Activated T-cell treated with anti-CD3 and anti-CD28 coated beads for 1 hour (primary cell): ENCODE measurements around the gene CHD9NB.

Experiments used
- DNase-seq: peaks from one replicate; pipeline ENCODE4 v3.0.0-alpha.2; 2020; ENCODE audit warnings: low read depth

Gene CHD9NB

DNA sequence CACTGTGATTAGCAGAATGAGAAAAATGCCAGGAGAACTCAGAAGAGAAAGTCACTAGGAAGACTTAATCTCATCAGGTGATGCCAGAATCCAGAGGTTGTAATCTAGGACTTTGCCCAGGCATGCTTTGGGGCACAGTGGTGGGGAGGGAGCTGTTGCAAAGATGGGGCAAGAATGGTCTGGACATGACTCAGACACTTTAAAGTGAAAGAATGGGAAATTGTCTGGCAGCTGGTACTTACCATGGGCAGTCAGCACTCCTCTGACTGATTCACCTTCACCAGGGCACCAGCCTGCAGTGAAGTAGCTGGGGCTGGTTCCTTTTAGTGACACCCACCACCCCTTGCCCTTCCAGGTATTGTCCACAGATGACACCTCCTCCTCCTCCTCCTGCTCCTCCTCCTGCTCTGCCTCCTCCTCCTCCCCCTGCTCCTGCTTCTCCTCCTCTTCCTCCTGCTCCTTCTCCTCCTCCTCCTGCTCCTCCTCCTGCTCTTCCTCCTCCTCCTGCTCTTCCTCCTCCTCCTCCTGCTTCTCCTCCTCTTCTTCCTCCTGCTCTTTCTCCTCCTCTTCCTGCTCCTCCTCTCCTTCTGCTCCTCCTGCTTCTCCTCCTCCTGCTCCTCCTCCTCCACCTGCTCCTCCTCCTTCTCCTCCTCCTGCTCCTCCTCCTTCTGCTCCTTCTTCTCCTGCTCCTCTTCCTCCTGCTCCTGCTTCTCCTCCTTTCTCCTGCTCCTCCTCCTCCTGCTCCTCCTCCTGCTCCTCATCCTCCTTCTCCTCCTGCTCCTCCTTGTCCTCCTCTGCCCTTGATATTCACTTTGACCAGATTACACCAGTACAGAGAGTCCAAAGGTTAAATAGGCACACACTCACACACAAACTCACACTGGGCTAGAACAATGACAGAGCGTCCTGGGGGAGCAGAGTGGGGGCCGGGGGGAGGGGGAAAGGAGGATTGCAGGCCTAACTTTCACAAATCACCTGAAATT lies at the start of gene CHD9NB:
TSS of gene CHD9NB (minus strand) at position 379 of the 983 bp plus-strand sequence. CDS start 8,739 bp downstream, outside the sequence.
- no peak for DNase-seq

DNA sequence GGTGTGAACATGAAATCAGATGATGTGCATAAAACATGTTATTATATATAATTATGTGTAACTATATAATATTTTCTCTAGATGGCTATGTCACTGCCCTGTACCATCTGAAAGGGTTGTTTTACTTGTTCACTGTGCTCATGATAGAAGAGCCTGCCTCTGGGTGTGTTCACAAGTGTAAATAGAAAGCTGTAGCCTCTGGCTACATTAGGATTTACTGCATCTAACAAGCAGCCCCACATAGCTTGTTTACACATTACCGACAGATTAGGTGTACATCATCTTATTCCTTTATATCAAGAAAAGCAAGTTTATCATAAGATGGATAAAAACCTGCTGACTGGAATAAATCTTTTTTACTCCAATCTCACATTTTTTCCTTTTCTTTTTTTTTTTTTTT lies 48.2 kb upstream of the CHD9NB start:
- no peak for DNase-seq

DNA sequence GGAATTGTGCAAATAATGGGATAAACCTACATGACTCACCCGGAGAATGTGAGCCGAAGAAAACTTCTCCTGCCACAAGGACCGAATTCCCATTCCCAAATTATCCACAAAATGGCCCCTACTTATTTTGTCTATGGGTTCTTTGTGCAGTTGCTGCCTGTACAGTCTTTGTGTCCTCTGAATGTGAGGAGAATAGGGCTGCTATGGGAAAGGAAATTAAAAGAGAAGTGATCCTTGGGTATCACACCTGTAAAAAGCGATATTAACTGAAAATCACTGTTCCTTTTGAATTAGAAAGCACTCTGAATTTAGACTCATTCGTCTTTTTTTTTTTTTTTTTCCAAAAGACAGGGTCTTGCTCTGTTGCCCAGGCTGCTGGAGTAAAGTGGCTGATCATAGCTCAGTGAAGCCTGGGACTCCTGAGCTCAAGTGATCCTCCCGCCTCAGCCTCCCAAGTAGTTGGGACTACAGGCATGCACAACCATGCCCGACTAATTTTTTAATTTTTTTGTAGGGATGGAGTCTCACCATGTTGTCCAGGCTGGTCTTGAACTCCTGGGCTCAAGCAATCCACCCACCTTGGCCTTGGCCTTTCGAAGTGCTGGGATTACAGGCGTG lies 47.5 kb upstream of the CHD9NB start:
- no peak for DNase-seq

DNA sequence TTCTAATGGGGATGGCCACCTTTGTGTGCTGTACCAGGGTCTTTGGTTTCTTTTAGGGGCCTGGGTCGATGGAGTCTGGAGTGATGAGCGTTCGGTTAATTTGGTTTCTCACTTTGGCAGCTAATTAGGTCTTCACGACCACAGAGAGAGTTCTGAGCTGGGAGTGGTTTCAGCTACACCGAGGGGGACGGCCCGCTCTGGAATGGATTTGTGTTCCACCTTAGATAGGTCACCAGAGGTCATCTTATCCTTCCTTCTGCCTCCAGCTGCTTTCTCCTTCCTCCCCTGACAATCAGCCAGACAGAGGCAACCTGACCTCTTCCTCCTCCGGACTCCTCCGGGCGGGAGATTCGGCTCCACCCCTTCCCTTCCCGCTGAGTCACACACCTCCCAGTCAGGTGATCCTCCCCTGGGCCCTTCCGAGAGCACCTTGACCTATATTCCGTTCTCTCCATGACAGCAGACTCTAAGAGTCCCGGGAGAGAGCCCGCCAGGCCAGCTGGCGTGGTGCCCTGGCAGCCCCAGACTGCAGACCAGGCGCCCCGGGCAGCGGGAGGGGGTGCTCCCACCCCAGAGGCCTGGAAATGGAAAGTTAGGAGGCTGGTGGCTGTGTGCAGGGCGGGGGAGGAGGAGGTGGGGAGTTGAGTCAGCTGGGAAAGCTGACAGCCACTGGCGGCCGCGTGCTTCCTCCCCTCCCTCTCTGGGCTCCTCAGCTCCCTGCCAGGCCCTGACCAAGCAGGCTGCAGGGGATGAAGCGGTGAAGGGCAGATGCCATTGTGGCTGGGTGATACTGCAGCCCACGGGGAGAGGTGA lies 46.8 kb upstream of the CHD9NB start:
- peak; percentile 21 for DNase-seq

DNA sequence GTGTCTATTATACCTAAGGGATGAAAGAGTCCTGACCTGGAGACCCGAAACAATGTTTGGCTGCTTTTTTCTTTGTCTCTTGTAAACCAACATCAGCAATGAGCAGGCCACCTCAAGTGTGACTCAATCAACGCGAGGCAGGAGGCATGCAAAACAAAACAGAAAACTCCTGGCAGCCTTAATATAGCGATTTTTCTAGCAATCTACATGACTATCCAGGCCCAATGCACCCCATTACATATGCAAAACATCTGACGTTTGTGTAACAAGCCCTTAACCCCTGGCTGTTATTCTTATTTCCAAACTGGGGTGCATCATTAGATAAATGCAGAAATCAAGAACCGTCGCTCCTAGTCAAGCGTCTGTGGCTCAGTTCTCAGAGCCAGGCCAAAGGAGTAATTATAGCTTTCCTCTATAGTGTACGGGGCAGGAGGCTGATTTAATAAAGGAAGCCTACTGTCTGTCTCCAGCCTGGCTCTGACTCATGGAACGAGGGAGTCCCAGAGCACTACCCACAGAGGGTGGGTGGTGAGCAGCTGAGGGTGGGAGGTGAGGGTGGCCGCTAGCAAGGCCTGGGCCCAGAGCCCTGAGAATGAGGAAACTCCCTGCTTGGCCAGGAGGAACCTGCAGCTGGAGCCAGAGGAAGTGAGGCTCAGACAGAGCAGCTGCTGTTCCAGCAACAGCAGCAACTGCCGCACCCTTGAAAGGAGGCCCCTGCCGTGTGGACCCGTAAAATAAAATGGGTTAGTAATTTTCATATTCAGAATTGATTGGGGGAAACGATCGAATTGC lies 46.0 kb upstream of the CHD9NB start:
- DNase-seq = peak; percentile 4

DNA sequence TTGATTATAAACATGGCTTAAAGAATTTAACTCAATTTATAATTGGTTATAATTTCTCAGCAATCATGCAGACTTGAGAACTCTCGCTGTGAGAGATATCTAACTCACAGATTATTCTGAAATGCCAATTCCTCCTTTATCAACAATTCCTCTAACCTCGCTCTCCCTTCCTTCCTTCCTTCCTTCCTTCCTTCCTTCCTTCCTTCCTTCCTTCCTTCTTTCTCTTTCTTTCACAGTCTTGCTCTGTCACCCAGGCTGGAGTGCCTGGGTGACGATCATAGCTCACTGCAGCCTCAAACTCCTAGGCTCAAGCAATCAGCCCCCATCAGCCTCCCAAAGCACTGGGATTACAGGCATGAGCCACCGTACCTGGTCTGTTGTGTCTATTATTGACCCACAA lies 44.5 kb upstream of the CHD9NB start:
- DNase-seq = no peak

DNA sequence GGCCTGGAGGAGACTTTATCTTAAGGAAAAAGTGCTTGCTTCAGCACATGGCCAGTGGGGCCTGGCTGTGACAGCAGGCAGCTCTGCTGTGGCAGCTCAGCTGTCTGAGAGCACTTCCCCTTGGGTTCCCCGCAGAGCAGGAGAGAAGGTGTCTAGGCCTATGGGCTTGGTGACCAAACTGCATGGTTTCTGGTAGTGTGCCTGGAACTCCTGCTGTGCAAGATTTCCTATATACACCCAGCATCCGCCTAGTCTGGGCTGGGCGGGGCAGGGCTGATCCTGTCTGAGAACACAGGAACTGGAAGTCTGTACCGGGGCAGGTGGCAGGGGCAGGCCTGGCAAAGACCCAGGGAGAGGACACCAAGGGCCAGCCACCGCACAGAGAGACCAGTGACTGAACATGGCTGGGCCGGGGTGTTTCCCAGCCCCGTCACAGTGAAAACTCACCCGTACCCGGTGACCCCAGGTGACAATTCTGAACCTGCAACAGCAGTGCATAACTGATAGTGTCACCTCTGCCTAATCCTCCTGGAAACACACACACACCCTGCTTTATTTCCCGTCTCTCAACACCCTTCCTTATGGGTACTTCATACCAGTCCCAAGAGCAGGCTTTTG lies 41.4 kb upstream of the CHD9NB start:
- DNase-seq = no peak

DNA sequence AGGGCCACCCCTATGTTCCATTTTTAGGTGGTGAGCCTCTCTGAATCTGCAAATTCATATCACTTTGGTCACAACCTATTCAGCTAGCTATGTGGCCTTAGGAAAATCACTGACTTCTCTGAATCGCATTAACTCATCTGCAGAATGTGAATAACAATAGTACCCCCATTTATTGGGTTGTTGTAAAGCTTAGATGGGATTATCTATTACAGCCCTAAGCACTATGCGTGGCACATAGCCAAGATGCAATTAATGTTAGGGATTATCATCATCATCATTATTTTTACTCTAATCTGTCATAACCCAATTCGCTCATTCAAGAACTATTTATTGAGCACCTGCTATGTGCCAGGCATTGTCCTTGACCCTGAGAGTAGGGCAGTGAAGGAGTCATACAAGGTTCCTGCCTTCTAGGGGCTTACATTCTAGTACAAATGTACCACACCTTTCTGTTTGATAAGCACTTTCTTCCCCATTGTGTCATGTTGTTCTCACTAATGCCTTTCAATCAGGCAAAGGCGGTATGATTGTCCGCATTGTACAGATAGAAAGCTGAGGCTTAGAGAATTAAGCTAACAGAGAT lies 40.6 kb upstream of the CHD9NB start:
- DNase-seq = no peak

DNA sequence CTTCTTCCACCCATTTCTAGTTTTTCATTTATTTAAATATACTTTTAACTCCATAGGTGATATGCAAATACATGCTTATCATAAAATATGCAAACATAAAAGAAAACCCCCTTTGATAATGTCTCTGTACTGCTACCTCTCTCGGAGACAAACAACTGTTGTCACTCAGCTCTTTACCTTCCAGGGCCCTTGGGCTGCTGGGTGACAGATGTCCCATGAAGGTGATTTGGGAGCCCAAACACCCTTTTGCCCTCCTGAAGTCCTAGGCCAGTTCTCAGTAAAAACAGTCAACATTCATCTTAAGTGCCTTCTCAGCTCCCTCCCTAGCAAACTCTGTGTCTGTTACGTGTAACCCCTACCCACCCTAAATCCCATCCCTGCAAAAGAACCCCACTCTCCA lies 39.6 kb upstream of the CHD9NB start:
- DNase-seq = no peak

DNA sequence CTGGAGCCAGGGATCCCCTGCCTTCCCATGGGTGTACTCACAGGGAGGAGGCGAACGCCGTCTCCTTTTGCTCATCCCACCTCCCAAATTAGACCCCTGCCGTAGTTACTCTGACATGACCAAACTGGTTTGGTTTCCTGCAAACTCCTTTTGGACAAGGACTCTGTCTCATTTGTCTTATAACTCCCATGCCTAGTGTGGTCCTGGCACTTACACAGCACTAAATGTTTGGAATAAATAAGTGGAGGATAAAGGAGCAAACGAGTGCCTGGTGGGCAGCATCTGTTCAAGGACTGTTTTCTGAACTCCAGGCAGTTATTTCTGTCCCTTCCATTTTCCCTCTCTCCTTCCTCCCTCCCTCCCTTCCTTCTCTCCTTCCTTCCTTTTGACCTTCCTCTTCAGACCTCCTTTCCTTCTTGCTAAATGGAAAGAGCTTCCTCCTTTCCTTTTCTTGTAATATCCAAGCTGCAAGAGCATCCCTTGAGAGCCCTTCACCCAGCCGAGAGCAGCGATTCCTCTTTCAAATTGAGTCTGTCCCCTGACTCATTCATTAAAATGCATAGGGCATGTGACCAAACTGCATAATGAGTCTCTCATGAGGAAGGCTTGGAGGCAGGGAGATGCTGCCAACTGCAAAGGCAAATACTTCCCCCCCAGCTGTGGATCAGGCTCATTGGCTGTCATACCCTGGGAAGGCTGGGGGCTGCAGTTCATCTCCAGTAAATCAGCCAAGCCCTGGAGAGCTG lies 38.9 kb upstream of the CHD9NB start:
- DNase-seq = no peak

DNA sequence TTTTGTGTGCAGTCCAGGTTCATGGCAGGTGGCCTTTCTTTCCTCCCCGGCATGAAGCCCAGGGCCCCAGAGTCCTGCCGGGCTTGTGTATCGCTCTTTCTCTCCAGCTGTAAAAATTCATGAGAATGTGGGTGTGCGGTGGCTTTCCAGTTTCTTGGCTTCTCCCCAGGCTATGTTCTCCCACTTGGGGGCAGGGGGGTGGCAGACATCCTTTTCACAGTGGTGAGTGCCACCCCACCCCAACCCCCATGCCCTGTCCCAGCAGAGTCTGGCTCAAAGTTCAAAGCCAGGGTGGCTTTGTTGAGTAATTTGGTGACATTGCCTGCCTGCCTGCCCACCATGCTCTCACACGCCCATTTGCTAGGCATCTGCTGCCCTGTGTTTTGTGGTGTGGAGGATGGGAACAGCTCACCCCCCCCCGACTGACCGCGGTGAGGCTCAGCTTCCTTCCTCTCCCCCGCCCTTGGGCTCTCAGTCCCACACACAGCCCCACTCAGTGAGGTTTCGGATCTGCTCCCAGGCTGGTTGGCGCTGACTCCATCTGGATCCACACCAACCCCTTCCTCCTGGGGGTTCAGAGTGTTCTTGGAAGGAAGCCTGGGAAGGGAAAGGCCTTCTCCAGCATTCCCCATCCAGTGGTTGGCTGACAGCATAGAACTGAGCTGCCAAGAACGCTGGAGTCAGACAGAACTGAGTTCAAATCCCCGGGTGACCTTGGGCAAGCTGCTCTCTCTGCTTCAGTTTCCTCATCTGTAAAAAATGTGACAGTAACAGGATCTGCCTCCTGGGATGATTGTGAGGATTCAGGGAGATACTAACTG lies 38.1 kb upstream of the CHD9NB start:
- no peak for DNase-seq

DNA sequence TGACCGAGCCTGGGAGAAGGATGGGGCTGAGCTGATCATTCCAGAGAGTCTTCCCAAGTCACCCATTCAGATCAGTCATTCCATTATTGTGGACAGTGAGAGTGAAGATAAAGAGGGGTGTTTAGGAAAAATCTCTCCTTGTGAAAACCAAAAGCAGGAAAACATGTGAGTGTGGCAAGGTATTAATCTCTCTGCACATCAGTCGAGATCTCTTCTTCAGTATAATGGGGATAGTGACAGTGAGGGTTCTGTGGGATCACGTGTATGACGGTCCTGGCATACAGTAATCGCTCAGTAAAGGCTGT lies 37.5 kb upstream of the CHD9NB start:
- DNase-seq = no peak

DNA sequence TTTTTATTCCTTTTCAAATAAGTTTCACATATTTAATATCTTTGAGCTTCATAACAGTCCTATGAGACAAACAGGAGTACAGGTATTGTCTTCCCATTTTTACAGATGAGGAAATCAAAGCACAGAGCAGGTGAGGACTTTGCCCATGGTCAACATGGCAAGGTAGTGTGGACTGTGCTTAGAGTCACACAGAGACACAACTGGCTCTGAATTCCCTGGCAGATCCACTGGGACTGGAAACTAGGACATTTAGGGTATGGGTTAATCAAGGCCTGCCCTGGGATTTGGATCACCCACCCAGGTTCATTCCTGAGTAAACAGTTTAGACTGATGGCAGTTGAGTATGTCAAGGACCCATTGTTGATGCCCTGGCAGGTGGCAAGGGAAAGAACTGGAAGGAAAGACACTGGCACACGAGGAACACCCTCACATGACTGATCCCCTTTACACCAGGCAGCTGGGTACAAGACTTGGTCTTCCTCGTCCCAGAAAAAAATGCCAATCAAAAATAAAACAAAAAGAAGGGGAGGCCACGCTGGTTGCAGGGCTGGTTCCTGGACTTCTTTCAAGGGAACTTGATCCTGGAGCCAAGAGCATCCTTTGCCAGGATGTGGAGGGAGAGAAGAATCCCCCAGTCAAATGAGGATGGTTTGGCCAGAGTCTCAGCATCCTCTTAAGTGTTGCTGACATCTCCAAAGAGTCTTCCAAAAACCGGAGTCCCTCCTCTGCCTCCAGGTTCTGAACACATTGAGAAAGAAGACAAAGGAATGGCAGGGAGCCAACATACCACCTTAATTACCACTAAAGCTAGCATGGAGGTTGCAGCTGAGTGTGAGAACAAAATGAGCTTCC lies 37.0 kb upstream of the CHD9NB start:
- DNase-seq = no peak

DNA sequence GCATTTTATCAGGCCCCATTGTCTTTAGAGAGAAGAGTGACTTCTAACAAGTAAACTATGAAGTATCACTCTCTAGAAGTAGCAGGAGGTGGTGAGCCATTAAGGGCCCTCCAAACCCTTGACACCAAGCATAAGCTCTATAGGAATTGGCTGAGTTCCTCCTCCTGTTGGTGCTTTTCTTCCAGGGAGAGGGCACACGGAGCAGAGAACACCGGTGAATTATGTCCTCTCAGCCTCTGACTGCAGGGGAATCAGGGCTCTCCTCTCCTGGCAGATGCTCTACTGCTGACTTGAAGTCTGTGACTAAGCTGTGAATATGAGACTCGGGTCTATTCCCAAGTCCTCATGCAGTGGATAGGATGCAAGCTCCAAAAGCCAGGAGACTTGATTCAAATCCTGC lies 34.4 kb upstream of the CHD9NB start:
- DNase-seq = no peak

DNA sequence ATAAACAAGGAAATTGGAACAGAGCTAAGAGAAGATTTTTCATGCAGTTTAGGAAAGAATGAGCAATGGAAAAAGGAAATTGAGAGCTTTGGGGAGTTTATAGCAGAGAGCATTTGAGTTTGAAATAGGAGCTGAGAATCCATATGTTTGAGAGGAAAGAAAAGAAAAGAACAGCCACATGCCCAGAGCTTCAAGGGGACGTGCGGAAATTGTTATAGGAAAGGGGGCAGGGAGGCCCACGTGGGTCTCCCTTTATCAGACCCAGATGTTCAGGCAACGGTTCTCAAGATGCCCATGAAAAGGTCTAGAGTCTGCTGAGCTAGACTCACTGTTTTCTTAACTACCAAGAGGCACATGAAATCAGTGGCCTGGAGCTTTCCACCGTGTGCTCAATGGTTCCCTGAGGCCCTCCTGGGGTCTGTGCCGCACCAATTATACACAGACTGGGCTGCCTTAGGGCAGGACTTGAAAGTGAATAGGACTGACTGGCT lies 33.3 kb upstream of the CHD9NB start:
- no peak for DNase-seq

DNA sequence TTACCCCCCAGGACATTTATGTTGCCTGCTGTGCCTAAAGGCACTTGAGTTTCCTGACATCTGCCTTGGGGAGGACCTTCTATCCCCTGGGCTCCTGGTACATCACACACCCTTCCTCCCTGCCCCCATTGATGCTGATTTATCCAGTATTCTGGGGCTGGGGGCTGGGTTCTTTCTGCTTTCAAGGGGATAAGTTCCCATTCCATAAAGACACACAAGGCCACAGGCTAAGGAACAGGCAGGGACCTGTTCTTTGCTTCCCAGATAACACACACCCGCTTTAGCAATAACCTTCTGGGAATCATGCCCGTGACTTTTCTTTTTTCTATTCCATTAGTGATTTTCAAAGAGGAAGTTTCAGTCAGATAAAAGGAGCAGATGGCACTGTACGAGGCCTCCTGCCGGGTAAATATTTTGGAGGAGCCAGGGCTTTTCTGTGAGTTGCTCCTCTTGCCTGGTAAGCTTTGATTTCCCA lies 32.7 kb upstream of the CHD9NB start:
- no peak for DNase-seq

DNA sequence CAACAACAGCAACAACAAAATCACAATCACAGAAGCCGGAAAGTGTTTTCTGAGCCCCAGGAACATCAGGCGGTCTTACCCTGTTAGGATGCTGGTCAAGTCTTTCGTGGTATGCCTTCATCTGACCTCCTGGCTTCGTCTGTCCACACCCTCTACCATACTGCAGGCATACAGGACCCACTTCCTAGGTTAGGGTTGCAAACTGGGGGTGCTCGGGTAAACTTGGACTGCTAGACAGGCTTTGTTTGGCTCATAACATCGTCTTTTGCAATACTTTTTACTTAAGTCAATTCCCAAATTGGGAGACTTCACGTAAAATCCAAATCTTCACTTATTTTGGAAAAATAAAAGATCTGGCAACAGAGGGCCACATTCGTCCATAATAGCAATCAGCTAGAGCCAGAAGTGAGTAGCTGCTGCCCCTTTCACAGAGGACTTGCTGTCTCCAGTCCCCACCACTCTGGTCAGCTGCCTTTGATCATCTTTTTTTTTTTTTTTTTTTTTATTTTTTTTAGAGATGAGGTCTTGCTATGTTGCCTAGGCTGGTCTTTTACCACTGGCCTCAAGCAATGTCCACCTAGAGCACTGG lies 32.1 kb upstream of the CHD9NB start:
- DNase-seq = no peak

DNA sequence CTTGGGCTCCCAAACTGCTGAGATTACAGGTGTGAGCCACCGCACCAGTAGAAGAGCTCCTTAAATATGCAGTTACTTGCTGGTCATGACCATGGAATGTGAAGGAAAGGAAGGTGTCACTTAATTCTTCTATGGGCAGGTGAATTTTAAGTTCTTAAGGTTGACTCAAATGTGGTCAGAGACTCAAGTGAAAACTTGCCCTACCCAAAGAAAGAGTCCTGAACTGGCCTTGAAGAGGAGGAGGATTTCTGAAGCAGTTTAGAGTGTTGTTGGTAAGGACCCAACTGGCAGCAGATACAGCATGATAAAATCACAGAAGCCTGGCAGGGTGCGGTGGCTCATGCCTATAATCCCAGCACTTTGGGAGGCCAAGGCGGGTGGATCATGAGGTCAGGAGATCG lies 31.4 kb upstream of the CHD9NB start:
- no peak for DNase-seq
